Measurements from ENCODE around the gene SHTN1.

GRCh38 chr10:116879817-116880216, 125.2 kb downstream of the SHTN1 start:
- no peak for TF ChIP-seq EZH2phosphoT487 (IDR thresholded peaks at IDR 0.05; ENCODE audit: borderline replicate concordance)
- TF ChIP-seq CTCF (conservative IDR thresholded peaks at IDR 0.05; ENCODE audit: low read length), result no peak
